GM12892 (cell line): Measurements from ENCODE around the gene MLLT1.

Source experiments
- POLR2A ChIP-seq: IDR thresholded peaks from 2 replicates; pipeline ENCODE4 v1.6.1; 2011; ENCODE audit warnings: low read depth, low read length, control low read depth
- TAF1 ChIP-seq: IDR thresholded peaks from 2 replicates; pipeline ENCODE4 v1.6.1; 2011; ENCODE audit warnings: low read depth, mild to moderate bottlenecking, control low read depth, low read length, borderline replicate concordance

- TF ChIP-seq POLR2A (no peak), TAF1 (no peak)
Observed at GRCh38 chr19:6276447-6276846, 3.3 kb downstream of the MLLT1 start.
